Gastrocnemius medialis (tissue), 4 donors: ENCODE results near the gene CNTRL.

Experiments
- CTCF ChIP-seq, 5 experiments: fragments of 450-650 bp in 3 of 5; fragments of 200-600 bp in 2 of 5; sonication (generic) in 2 of 5; IDR thresholded peaks in 4 of 5; conservative IDR thresholded peaks in 1 of 5; 1 replicate in 4 of 5; 2 replicates in 1 of 5; pipeline ENCODE4 v1.5.1; 2016 to 2019; ENCODE audit warnings: antibody characterized with exemption in 5 of 5, mild to moderate bottlenecking in 3 of 5, moderate library complexity in 3 of 5
- POLR2A ChIP-seq, 2 donors: fragments of 450-650 bp; IDR thresholded peaks; one replicate each; pipeline ENCODE4 v1.6.1; 2017; ENCODE audit warnings: antibody characterized with exemption in 2 of 2, mild to moderate bottlenecking in 2 of 2, moderate library complexity in 2 of 2

GRCh38 chr9:121187636-121188305, 113.0 kb downstream of the CNTRL start:
- TF ChIP-seq CTCF (IDR thresholded peaks at IDR 0.05 in 4 of 5, conservative IDR thresholded peaks at IDR 0.05 in 1 of 5): no peak
- TF ChIP-seq POLR2A (IDR thresholded peaks at IDR 0.05): no peak
